ENCODE results near the gene WRAP73.

WRAP73 gene

GRCh38 chr1:3644273-3644672 lies 5.6 kb downstream of the WRAP73 start:
- Mint-ChIP-seq H3K9me3 (no peaks in the 10 kb centered on the region), H3K27ac (no peak overlapping the region), H3K4me3 (no peak overlapping the region), H3K36me3 (ENCODE audit: low read depth) (peaks cover 25% of the 10 kb centered on the region), H3K4me1 (peaks cover 9% of the 10 kb centered on the region), H3K27me3 (ENCODE audit: low read depth) (peaks cover 3% of the 10 kb centered on the region)
- no peak for TF ChIP-seq CTCF (IDR thresholded peaks at IDR 0.05; ENCODE audit: unreplicated experiment in 3 of 3)

- H3K4me1 Mint-ChIP-seq = peaks cover 10% of the 10 kb centered on the region
- H3K27me3 Mint-ChIP-seq (ENCODE audit: low read depth) = peaks cover 3% of the 10 kb centered on the region
- H3K4me3 Mint-ChIP-seq = no peak overlapping the region
- no peak for TF ChIP-seq CTCF (IDR thresholded peaks at IDR 0.05; ENCODE audit: unreplicated experiment in 3 of 3)
- H3K36me3 Mint-ChIP-seq (ENCODE audit: low read depth) = peaks cover 33% of the 10 kb centered on the region
- no peaks in the 10 kb centered on the region for H3K9me3 Mint-ChIP-seq
- H3K27ac Mint-ChIP-seq = no peak overlapping the region
Measured at GRCh38 chr1:3642919-3643675, 6.8 kb downstream of the WRAP73 start.

- Mint-ChIP-seq H3K27ac (no peak overlapping the region), H3K36me3 (ENCODE audit: low read depth) (peaks cover 41% of the 10 kb centered on the region), H3K9me3 (no peaks in the 10 kb centered on the region), H3K27me3 (ENCODE audit: low read depth) (peaks cover 3% of the 10 kb centered on the region), H3K4me1 (peaks cover 9% of the 10 kb centered on the region), H3K4me3 (no peak overlapping the region)
- no peak for TF ChIP-seq CTCF (IDR thresholded peaks at IDR 0.05; ENCODE audit: unreplicated experiment in 3 of 3)
Measured at GRCh38 chr1:3641816-3642215, 8.1 kb downstream of the WRAP73 start.

- Mint-ChIP-seq H3K27ac (no peak overlapping the region), H3K4me3 (no peak overlapping the region), H3K27me3 (ENCODE audit: low read depth) (no peaks in the 10 kb centered on the region), H3K4me1 (peaks cover 9% of the 10 kb centered on the region), H3K36me3 (ENCODE audit: low read depth) (peaks cover 43% of the 10 kb centered on the region), H3K9me3 (no peaks in the 10 kb centered on the region)
- no peak for TF ChIP-seq CTCF (IDR thresholded peaks at IDR 0.05; ENCODE audit: unreplicated experiment in 3 of 3)
Measured at GRCh38 chr1:3641046-3641760, 8.7 kb downstream of the WRAP73 start.

- no peak for TF ChIP-seq CTCF (IDR thresholded peaks at IDR 0.05; ENCODE audit: unreplicated experiment in 3 of 3)
- Mint-ChIP-seq H3K27me3 (ENCODE audit: low read depth) (no peaks in the 10 kb centered on the region), H3K27ac (no peak overlapping the region)
Measured at GRCh38 chr1:3640121-3640837, 9.6 kb downstream of the WRAP73 start.

More at GRCh38 chr1:3640121-3640837, 9.6 kb downstream of the WRAP73 start:
- Mint-ChIP-seq H3K36me3 (ENCODE audit: low read depth) (peaks cover 42% of the 10 kb centered on the region), H3K4me3 (no peak overlapping the region), H3K4me1 (peaks cover 9% of the 10 kb centered on the region), H3K9me3 (no peaks in the 10 kb centered on the region)
